GM12873 (cell line): Measurements from ENCODE around the gene CSF1.

Source experiments
- TF ChIP-seq, protein P1 (sequence below): IDR thresholded peaks from 2 replicates; pipeline ENCODE4 v1.5.1; 2012; ENCODE audit warnings: low read depth, mild to moderate bottlenecking, moderate library complexity, low read length, control low read depth; ENCODE audit not compliant: insufficient read depth; ENCODE audit errors: missing control alignments

CSF1 gene

DNA sequence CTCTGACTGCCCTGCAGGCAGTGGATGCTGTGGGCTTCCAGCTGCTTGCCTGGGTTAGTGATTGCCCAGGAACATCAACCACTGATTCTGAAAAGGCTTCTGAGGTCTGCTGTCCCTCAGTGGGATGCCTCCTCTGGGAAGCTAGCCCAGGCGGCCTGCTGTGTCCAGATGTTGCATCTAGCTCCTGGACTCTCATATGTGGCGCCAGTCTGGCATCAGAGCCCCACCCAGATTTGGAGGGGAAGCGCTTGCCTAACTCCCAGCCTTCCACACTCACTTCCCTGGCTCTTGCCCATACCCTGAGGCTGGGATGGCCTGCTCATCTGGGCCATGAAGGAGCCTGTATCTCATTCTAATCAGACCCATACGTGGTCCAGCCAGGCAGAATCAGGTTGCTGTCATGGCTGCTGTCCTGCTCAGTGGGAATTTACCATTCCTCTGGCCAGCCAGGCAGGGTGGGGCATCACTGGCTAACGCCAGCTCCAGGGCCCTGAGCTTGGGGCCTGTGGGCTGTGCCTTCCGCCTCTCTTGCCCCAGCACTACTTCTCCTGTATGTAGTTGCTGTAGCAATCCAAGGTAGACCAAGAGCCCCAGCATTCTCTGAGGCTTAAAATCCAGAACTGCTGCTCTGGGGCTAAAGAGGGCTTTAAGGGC, 4.1 kb downstream of the CSF1 start:
- TF ChIP-seq, protein P1, sequence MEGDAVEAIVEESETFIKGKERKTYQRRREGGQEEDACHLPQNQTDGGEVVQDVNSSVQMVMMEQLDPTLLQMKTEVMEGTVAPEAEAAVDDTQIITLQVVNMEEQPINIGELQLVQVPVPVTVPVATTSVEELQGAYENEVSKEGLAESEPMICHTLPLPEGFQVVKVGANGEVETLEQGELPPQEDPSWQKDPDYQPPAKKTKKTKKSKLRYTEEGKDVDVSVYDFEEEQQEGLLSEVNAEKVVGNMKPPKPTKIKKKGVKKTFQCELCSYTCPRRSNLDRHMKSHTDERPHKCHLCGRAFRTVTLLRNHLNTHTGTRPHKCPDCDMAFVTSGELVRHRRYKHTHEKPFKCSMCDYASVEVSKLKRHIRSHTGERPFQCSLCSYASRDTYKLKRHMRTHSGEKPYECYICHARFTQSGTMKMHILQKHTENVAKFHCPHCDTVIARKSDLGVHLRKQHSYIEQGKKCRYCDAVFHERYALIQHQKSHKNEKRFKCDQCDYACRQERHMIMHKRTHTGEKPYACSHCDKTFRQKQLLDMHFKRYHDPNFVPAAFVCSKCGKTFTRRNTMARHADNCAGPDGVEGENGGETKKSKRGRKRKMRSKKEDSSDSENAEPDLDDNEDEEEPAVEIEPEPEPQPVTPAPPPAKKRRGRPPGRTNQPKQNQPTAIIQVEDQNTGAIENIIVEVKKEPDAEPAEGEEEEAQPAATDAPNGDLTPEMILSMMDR = no peak

DNA sequence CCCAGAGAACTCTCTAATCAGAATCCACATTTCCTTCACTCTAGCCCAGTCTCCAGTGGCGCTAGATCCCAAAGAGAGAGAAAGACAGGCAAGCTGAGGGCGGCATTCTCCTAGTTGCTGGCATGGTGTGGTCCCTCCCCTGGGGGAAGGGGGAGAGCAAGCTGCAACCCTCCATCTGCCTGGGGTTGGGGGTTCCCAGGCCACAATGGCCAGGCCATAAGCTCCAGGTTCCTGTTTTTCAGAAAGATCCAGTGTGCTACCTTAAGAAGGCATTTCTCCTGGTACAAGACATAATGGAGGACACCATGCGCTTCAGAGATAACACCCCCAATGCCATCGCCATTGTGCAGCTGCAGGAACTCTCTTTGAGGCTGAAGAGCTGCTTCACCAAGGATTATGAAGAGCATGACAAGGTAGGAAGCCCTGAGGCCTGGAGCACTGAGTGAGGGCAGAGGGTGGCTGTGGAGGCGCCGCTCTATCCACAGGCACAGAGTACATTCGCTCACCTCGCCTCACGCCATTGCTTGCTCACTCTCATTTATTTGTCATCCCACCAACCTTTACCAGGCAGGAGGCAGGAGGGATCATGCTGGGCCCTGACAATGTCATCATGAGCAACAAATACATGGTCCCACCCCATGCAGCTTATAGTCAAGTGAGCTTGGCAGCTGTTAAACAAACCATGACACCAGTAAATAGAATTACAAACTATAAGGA, 6.6 kb downstream of the CSF1 start:
- TF ChIP-seq, protein P1 = no peak

DNA sequence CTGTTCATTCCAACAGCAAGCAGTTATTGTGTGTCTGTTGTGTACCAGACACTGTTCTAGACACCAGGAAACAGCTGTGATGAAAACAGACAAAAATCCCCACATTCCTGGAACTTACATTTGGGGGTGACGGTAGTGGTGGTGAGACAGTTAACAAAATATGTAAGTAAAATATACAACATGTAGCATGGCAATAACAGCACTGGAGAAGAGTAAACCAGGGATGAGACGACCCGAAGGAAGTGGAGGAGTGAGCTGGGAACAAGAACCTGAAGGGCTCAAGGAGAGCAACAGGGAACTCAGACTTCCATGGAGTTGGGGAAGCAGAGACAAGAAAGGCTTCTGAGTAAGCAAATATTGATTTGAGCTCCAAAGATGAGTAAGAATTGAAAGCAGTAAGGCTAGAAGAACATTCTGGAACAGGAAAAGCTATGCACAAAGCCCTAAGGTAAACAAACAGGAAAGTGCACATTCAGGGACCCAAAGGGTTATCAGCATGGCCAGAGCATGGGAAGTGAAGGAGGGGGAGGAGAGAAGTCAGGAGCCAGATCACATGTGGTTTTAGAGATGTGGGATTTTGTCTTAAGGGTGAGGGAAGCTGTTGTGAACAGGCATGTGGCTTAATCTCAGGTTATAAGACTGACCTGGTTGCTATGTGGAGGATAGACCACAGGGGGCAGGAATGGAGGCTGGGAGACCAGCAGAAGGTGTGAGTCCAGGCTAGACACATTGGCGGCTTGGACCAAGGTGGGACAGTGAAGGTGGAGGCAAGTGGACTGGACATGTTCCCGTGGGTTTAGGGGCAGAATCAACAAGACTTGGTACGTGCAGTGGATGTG, 7.3 kb downstream of the CSF1 start:
- TF ChIP-seq, protein P1 = peak; percentile 48

GRCh38 chr1:109918671-109919070, 8.0 kb downstream of the CSF1 start:
- TF ChIP-seq, protein P1 = no peak

GRCh38 chr1:109919303-109919702, 8.7 kb downstream of the CSF1 start:
- TF ChIP-seq, protein P1 = no peak

DNA sequence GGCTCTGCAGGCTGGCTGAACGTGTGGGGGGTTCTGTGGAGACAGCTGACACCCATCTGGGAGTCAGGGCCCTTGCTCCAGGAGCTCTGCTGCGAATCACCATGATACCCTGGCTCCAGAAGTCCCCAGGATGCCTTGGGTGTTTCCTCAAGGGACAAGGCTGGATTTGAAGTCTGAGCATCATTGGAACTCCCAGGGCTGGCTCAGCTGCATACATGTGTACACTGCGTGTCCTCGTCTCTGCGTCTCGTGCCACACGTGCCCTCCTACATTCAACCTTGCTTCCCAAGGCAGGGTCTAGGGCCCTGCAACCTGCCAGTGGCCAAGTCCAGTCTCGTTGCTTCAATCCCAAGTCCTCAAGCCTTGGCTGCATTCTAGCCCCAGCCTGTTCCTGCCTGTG, 11.7 kb downstream of the CSF1 start:
- TF ChIP-seq, protein P1 = no peak

GRCh38 chr1:109923131-109923945, 12.7 kb downstream of the CSF1 start:
- TF ChIP-seq, protein P1 = peak; percentile 71
